CD4-positive, alpha-beta T cell treated with Interleukin-4 for 4 hours (primary cell): ENCODE results near the gene S100A12.

Experiments
- DNase-seq: peaks from one replicate; pipeline ENCODE4 v3.0.0-alpha.2; 2020

S100A12 gene

GRCh38 chr1:153396461-153396860, 21.0 kb upstream of the S100A12 start:
- DNase-seq = no peak

DNA sequence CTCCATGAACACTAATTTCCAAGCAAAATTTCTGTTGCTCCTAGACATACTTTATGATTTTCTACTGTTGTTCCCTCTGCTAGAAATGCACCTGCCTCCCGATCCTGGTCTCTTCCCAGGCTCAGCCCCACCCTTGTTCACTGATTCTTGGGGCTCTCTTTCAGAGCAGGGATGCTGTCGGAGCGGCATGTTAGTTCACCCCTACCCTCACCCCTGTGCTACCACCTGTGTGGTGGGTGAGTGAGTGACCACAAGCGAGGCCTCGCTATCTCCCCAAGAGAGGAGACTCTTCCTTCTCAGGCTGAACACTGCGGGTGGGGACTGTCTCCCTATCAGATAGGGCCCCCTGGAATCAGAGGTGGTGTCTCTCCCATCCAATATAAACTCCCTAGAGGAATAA, 20.4 kb upstream of the S100A12 start:
- DNase-seq = no peak

DNA sequence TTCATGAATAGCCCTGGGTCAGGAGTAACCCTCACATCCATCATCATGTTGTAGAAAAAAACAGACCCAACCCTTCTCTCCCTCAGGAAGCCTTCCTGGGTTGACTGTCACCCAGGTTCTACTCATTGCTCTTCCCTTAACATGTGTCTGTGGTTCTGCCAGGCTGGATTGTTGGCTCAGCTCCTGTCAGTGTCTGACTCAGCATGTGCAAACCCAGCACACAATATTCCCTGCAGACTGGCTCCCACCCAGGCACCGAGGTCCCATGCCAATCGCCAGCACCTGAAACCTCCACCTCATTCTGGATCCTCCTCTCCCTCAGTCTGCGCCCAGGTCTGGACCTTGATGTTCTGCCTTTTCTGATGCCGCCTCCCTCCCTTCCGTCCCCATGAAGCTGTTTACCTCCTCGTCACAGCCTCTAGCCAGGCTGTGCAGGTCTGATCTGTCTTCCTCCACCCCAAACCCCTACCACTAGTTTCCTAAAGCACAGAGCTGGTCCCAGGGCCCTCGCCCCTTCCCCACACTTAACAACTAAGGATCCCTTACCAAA, 19.8 kb upstream of the S100A12 start:
- DNase-seq = no peak

- DNase-seq = no peak
Measured at GRCh38 chr1:153394391-153394790, 19.0 kb upstream of the S100A12 start.

- no peak for DNase-seq
Measured at GRCh38 chr1:153393926-153394325, 18.5 kb upstream of the S100A12 start.

GRCh38 chr1:153392822-153393221, 17.4 kb upstream of the S100A12 start:
- no peak for DNase-seq

DNA sequence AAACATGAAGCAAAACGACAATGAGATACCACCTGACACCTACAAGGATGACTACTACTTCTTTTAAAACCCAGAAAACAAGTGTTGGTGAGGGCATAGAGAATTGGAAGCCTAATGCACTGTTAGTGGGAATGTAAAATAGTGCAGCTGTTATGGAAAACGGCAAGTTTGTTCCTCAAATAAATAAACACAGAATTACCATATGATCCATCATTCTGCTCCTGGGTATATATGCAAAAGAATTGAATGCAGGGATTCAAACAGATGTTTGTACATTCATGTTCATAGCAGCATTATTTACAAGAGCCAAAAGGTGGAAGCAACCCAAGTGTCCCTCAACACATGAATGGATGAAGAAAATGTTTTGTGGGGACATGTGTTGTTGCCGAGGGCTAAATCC, 16.8 kb upstream of the S100A12 start:
- DNase-seq = no peak

DNA sequence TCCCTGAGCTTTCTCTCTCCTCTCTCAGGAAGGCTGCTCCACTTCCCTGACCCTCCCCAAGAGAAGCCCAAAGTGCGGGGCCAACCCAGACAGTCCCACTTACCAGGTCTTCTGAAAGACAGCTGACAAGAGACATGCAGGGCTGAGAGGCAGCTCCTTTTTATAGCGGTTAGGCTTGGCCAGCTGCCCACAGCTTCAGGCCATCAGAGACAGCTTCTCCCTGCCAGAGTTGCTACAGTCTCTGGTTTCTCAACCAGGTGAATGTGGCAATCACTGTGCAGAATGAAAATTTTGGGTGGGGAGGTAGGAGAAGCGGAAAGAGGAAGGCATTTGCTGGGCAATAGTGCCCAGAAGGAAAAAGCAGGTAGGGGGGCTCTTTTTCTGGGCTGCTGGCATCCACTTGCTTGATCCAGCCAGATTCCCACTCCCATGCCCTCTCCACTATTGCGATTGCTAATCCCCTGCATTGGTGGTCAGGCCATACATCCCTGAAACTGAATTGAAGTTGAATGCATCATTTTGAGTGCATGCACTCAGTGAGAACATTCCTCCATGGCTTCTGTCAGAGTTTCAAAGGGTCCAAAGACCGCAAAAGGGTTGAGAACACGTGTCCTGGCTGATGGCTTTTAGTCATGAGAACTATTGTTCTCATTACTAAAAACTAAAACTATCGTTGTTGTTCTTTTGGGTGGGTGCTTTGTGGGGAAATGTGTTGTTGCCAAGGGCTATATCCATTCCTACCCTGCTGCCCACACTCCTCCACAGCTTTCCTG, 15.7 kb upstream of the S100A12 start, which contains the start of gene S100A8:
TSS of gene S100A8 (minus strand) at position 136 of the 773 bp plus-strand sequence. CDS start 538 bp downstream, outside the sequence.
- no peak for DNase-seq

GRCh38 chr1:153389973-153390879, 14.8 kb upstream of the S100A12 start:
- no peak for DNase-seq

- DNase-seq = no peak
Measured at GRCh38 chr1:153389401-153389800, 14.0 kb upstream of the S100A12 start.

GRCh38 chr1:153387785-153388184, 12.4 kb upstream of the S100A12 start:
- no peak for DNase-seq

DNA sequence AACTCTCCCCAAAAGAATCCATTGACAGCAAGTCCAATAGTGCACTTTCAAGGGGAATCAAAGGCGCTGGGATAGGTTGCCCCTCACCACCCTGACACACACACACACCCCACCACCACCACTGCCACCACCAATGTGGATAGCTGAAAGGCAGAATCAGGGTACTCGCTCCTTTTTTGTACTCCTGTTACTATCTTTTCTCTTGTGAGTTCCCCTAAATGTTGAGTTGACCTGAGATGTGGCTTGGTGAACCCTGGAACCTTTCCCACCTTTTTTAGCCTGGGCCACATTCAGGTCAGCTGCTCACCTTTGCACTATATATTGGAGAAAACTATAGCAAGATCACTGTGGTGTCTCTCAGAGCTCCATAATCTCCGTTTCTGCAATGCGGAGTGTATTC, 11.6 kb upstream of the S100A12 start:
- DNase-seq = no peak

GRCh38 chr1:153386500-153386901, 11.1 kb upstream of the S100A12 start:
- DNase-seq = peak; percentile 14

DNA sequence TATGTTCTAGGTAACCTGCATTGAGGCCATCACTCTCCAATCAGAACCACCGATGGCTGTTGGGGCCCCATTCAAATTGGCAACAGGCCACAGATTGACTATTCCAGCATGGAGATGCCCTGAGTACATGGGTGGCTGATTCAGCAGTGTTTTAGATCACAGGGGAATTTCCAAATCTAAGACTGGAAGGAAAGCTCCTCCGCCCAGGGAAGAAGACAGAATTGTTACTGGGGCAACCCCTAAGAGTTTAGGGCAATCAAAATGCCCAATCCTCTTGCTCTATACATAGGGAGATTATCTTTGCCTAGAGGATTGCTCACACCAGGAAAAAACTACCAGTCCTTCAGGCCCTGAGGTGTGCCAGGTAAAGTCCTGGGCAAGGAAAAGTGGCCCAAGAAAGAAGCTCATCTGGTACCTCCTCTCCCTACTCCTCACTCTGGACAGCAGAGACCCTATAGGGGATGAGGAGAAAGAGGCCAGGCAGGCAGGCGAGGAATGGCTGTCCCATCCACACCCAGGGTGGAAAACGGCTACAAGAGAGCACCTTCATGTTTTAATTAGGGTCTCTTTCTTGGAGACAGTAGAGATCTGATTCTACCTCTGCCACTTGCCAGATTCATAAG, 9.6 kb upstream of the S100A12 start:
- no peak for DNase-seq

- no peak for DNase-seq
Measured at GRCh38 chr1:153380711-153381110, 5.3 kb upstream of the S100A12 start.

DNA sequence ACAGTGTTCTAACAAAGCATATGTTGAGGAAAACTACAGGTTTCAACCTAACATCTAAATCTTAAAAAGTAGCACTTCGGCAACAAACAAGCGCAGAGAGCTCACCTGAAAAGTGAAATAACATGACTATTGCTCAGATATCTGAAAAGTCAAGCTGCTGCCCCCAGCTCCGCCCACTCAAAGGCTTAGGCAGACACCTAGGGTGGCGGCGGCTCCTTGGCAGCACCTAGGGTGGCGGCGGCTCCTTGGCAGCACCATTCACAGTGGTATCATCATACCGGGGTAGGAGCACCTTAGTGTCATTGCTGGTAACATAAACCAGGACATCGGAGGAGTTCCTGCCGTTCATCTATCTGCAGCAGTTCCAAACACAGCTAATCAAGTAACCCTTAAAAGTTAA, 4.2 kb upstream of the S100A12 start:
- DNase-seq = no peak

GRCh38 chr1:153374071-153374470, 1.4 kb downstream of the S100A12 start:
- no peak for DNase-seq

DNA sequence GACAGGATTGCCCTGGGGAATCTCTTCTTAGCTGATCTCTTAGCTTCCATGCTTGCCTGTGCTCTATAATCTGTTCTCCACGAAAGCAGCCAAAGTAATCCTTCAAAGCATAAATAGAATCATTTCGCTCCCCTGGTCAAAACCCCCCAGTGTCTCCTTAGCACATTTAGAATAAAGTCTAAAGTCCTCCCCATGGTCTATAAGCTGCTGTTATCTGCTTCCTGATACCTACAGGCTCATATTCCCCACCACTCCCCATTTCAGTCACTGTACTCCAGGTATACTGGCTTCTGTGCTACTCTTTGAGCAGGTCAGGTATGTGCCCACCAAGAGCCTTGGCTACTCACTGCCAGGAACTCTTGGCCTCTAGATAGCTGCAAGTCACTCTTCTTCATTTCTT, 2.9 kb downstream of the S100A12 start:
- DNase-seq = no peak

- DNase-seq = no peak
Measured at GRCh38 chr1:153371231-153371630, 4.2 kb downstream of the S100A12 start.

GRCh38 chr1:153370146-153370545, 5.3 kb downstream of the S100A12 start:
- no peak for DNase-seq

DNA sequence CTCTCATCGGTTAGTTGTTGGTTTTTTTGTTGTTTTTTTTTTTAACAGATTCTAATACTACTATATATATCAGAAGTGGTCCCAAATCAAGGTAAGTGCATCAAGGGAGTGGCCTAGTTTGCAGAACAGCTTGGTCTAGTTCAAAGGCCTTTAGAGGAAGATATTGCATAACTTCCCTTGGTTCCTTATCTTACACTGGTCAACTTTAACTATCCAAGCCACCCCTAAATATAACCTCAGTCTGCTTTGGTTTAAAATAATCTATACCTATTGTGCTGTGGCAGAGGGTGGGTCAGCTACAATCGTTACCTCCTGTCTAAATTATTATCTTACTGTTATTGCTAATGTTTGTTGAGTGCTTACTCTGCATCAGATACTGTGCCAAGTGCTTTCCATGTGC, 6.9 kb downstream of the S100A12 start:
- DNase-seq = no peak

GRCh38 chr1:153367090-153367489, 8.3 kb downstream of the S100A12 start:
- DNase-seq = no peak

GRCh38 chr1:153366261-153366660, 9.2 kb downstream of the S100A12 start:
- no peak for DNase-seq
